DMS 273 (cell line): ENCODE measurements around the gene RBKS.

Experiments used
- DNase-seq: peaks from one replicate; lab custom pipeline; 2025; ENCODE audit not compliant: unreplicated experiment; lab: John Stamatoyannopoulos, UW

RBKS gene

GRCh38 chr2:27736890-27737204, 153.3 kb downstream of the RBKS start:
- DNase-seq: no peak

- DNase-seq: no peak
Measured at GRCh38 chr2:27736031-27736889, 153.9 kb downstream of the RBKS start.

GRCh38 chr2:27735263-27735904, 154.8 kb downstream of the RBKS start:
- peak; percentile 90 for DNase-seq

GRCh38 chr2:27734305-27734704, 155.9 kb downstream of the RBKS start:
- no peak for DNase-seq
